ENCODE measurements around the gene MAGEA4. TPM values are rescaled to one million over a fixed set of nuclear protein-coding genes. Genes with fewer than 3 reads are reported as not detected.

MAGEA4 gene
- total RNA-seq, 1 donor from 2014 or later = 0.23 TPM

- Mint-ChIP-seq H3K27ac (ENCODE audit: unreplicated experiment) (no peak overlapping the region), H3K27me3 (ENCODE audit: unreplicated experiment) (no peaks in the 10 kb centered on the region), H3K4me1 (ENCODE audit: unreplicated experiment) (no peaks in the 10 kb centered on the region), H3K36me3 (ENCODE audit: low read depth, unreplicated experiment) (no peaks in the 10 kb centered on the region), H3K4me3 (ENCODE audit: unreplicated experiment) (no peak overlapping the region), H3K9me3 (ENCODE audit: unreplicated experiment) (no peaks in the 10 kb centered on the region)
- no peak for TF ChIP-seq CTCF (IDR thresholded peaks at IDR 0.05; ENCODE audit: unreplicated experiment)
- no peak for DNase-seq (ENCODE audit: low spot score)
Measured at GRCh38 chrX:151919610-151920009, 6.9 kb downstream of the MAGEA4 start.

DNA sequence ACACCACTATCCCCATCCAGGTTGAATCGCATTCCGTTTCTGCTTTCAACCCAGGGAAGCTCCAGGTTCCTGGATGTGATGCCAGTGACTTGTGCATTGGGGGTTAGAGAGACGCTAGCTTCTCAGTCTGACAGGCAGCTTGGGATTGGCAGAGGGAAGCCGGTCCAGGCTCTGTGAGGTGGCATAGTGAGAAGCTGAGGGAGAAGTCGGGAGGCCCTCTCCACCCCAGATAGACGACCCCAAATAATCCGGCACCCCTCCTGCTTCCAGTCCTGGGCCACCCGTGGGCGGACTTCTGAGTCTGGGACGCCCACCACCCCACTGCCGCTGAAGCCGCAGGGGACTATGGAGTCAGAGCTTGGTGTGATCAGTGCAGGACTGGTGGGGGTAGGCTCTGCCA is 7.4 kb downstream of the MAGEA4 start:
- H3K9me3 Mint-ChIP-seq (ENCODE audit: unreplicated experiment) = no peaks in the 10 kb centered on the region
- no peaks in the 10 kb centered on the region for H3K27me3 Mint-ChIP-seq (ENCODE audit: unreplicated experiment)
- TF ChIP-seq CTCF (IDR thresholded peaks at IDR 0.05; ENCODE audit: unreplicated experiment) = no peak
- no peaks in the 10 kb centered on the region for H3K4me1 Mint-ChIP-seq (ENCODE audit: unreplicated experiment)
- H3K4me3 Mint-ChIP-seq (ENCODE audit: unreplicated experiment) = no peak overlapping the region
- no peak overlapping the region for H3K27ac Mint-ChIP-seq (ENCODE audit: unreplicated experiment)
- no peaks in the 10 kb centered on the region for H3K36me3 Mint-ChIP-seq (ENCODE audit: low read depth, unreplicated experiment)
- DNase-seq (ENCODE audit: low spot score) = no peak

- Mint-ChIP-seq H3K27me3 (ENCODE audit: unreplicated experiment) (no peaks in the 10 kb centered on the region), H3K27ac (ENCODE audit: unreplicated experiment) (no peak overlapping the region), H3K9me3 (ENCODE audit: unreplicated experiment) (no peaks in the 10 kb centered on the region), H3K36me3 (ENCODE audit: low read depth, unreplicated experiment) (no peaks in the 10 kb centered on the region), H3K4me3 (ENCODE audit: unreplicated experiment) (no peak overlapping the region), H3K4me1 (ENCODE audit: unreplicated experiment) (no peaks in the 10 kb centered on the region)
- DNase-seq (ENCODE audit: low spot score) = no peak
- TF ChIP-seq CTCF (IDR thresholded peaks at IDR 0.05; ENCODE audit: unreplicated experiment) = no peak
Measured at GRCh38 chrX:151920530-151920929, 7.8 kb downstream of the MAGEA4 start.

GRCh38 chrX:151921292-151921691 is 8.6 kb downstream of the MAGEA4 start:
- TF ChIP-seq CTCF (IDR thresholded peaks at IDR 0.05; ENCODE audit: unreplicated experiment) = no peak
- Mint-ChIP-seq H3K4me3 (ENCODE audit: unreplicated experiment) (no peak overlapping the region), H3K9me3 (ENCODE audit: unreplicated experiment) (no peaks in the 10 kb centered on the region), H3K36me3 (ENCODE audit: low read depth, unreplicated experiment) (no peaks in the 10 kb centered on the region), H3K4me1 (ENCODE audit: unreplicated experiment) (no peaks in the 10 kb centered on the region), H3K27ac (ENCODE audit: unreplicated experiment) (no peak overlapping the region), H3K27me3 (ENCODE audit: unreplicated experiment) (no peaks in the 10 kb centered on the region)
- DNase-seq (ENCODE audit: low spot score) = no peak

- Mint-ChIP-seq H3K4me3 (ENCODE audit: unreplicated experiment) (no peak overlapping the region), H3K4me1 (ENCODE audit: unreplicated experiment) (no peaks in the 10 kb centered on the region), H3K27me3 (ENCODE audit: unreplicated experiment) (no peaks in the 10 kb centered on the region), H3K36me3 (ENCODE audit: low read depth, unreplicated experiment) (no peaks in the 10 kb centered on the region), H3K27ac (ENCODE audit: unreplicated experiment) (no peak overlapping the region), H3K9me3 (ENCODE audit: unreplicated experiment) (no peaks in the 10 kb centered on the region)
- DNase-seq (ENCODE audit: low spot score) = no peak
- no peak for TF ChIP-seq CTCF (IDR thresholded peaks at IDR 0.05; ENCODE audit: unreplicated experiment)
Measured at GRCh38 chrX:151921866-151922265, 9.2 kb downstream of the MAGEA4 start.
